HCT116 (cell line): ENCODE results near the gene ZFP92. TPM values are rescaled to one million over a fixed set of nuclear protein-coding genes. Genes with fewer than 3 reads are reported as not detected.

ENCODE experiments used
- ATAC-seq: fragments of 200-7000 bp; cut with Tn5 transposase; 2 replicates; pipeline ENCODE4 v1.9.1; 2020; ENCODE audit warnings: mild to moderate bottlenecking, moderate library complexity
- BruUV-seq: library from RNA; stranded (reverse); fragments of 400-500 nt; replicated peaks from 2 replicates; lab custom pipeline; 2021; lab: Mats Ljungman, UMichigan
- CTCF ChIA-PET: fragments of 300-600 bp; sonication (Branson Sonifier 250); formaldehyde crosslinking; loops from one replicate; lab custom pipeline; 2021; ENCODE audit warnings: antibody characterized with exemption; lab: Charles Lee
- POLR2A ChIA-PET: fragments of 300-600, 350-600 bp; sonication (Branson Sonifier 250); formaldehyde crosslinking; loops from one replicate; lab custom pipeline; 2021; ENCODE audit warnings: antibody characterized with exemption; lab: Charles Lee
- RAD21 ChIA-PET, 2 experiments: fragments of 300-600 bp; sonication (Branson Sonifier 250); formaldehyde crosslinking; loops; one replicate each; lab custom pipeline; 2023; ENCODE audit warnings: low total read pairs in 2 of 2; ENCODE audit not compliant: uncharacterized antibody in 2 of 2, unreplicated experiment in 2 of 2, low non-redundant PET in 1 of 2; lab: Charles Lee
- DNase-seq: peaks from one replicate; pipeline ENCODE4 v3.0.0-alpha.2; 2010; ENCODE audit warnings: low read depth, low spot score
- H2AFZ ChIP-seq: fragments of 200-600 bp; shearing (Covaris generic), sonication (generic); 2 replicates; pipeline ENCODE4 v1.6.1; 2017; ENCODE audit warnings: low read depth, mixed run types, mixed read lengths, antibody characterized with exemption, low read length; ENCODE audit not compliant: poor library complexity, severe bottlenecking
- H3K27ac ChIP-seq: 2 replicates; pipeline ENCODE4 v1.5.1; 2012; ENCODE audit warnings: low read depth, low read length
- H3K27me3 ChIP-seq: fragments of 200-600 bp; sonication (generic); 2 replicates; pipeline ENCODE4 v1.6.1; 2016; ENCODE audit warnings: mixed run types, low read length, mixed read lengths; ENCODE audit not compliant: insufficient read depth
- H3K36me3 ChIP-seq, 2 experiments: fragments of 200-500 bp in 1 of 2; fragments of 200-600 bp in 1 of 2; sonication (Bioruptor generic) in 1 of 2; sonication (generic) in 1 of 2; 2 replicates each; pipeline versions ENCODE4 v1.5.1 to v1.6.1; 2014 to 2016; ENCODE audit warnings: low read length in 2 of 2, inconsistent platforms in 1 of 2, mixed read lengths in 1 of 2, mixed run types in 1 of 2; ENCODE audit not compliant: insufficient read depth in 2 of 2, control insufficient read depth in 1 of 2
- H3K4me1 ChIP-seq, 2 experiments: fragments of 200-600 bp in 1 of 2; sonication (generic) in 1 of 2; 2 replicates each; pipeline versions ENCODE4 v1.5.1 to v1.6.1; 2012 to 2017; ENCODE audit warnings: low read length in 2 of 2, inconsistent platforms in 1 of 2, mild to moderate bottlenecking in 1 of 2, mixed read lengths in 1 of 2, mixed run types in 1 of 2, moderate library complexity in 1 of 2; ENCODE audit not compliant: insufficient read depth in 2 of 2, control insufficient read depth in 1 of 2
- H3K4me2 ChIP-seq: fragments of 200-600 bp; sonication (generic); 2 replicates; pipeline ENCODE4 v1.6.1; 2017; ENCODE audit warnings: mixed run types, low read length, mixed read lengths
- H3K4me3 ChIP-seq, 2 experiments: fragments of 200-600 bp in 1 of 2; sonication (generic) in 1 of 2; replicated peaks in 1 of 2; 2 replicates each; pipeline ENCODE4 v1.5.1; 2011 to 2016; ENCODE audit warnings: low read length in 2 of 2, control low read depth in 1 of 2, low read depth in 1 of 2, mild to moderate bottlenecking in 1 of 2, mixed read lengths in 1 of 2, mixed run types in 1 of 2
- H3K79me2 ChIP-seq: fragments of 200-600 bp; sonication (generic); 2 replicates; pipeline ENCODE4 v1.6.1; 2017; ENCODE audit warnings: mild to moderate bottlenecking, mixed run types, low read length, moderate library complexity, mixed read lengths; ENCODE audit not compliant: insufficient read depth
- H3K9ac ChIP-seq: fragments of 200-600 bp; sonication (generic); 2 replicates; pipeline ENCODE4 v1.6.1; 2016; ENCODE audit warnings: low read length, mixed read lengths
- H3K9me2 ChIP-seq: fragments of 200-600 bp; sonication (generic), shearing (Covaris generic); 2 replicates; pipeline ENCODE4 v1.6.1; 2017; ENCODE audit warnings: mixed run types, mild to moderate bottlenecking, moderate library complexity; ENCODE audit not compliant: insufficient read depth
- H3K9me3 ChIP-seq, 2 experiments: fragments of 200-500 bp in 1 of 2; fragments of 200-600 bp in 1 of 2; sonication (Bioruptor generic) in 1 of 2; sonication (generic) in 1 of 2; 2 replicates each; pipeline ENCODE4 v1.6.1; 2014 to 2017; ENCODE audit warnings: low read length in 2 of 2, mixed read lengths in 2 of 2, inconsistent platforms in 1 of 2, low read depth in 1 of 2, mild to moderate bottlenecking in 1 of 2, mixed run types in 1 of 2, moderate library complexity in 1 of 2; ENCODE audit not compliant: control insufficient read depth in 1 of 2, insufficient read depth in 1 of 2
- H4K20me1 ChIP-seq: fragments of 200-600 bp; sonication (generic), shearing (Covaris generic); 2 replicates; pipeline ENCODE4 v1.6.1; 2017; ENCODE audit warnings: mixed run types, mild to moderate bottlenecking, moderate library complexity; ENCODE audit not compliant: insufficient read depth
- CEBPB ChIP-seq: IDR thresholded peaks from 2 replicates; pipeline ENCODE4 v1.6.1; 2012; ENCODE audit warnings: low read depth
- CTCF ChIP-seq, 3 experiments: fragments of 200-600 bp in 1 of 3; sonication (generic) in 1 of 3; IDR thresholded peaks in 2 of 3; conservative IDR thresholded peaks in 1 of 3; 2 replicates each; pipeline ENCODE4 v1.5.1; 2012 to 2017; ENCODE audit warnings: low read depth in 2 of 3, low read length in 2 of 3, antibody characterized with exemption in 1 of 3, borderline replicate concordance in 1 of 3, control low read depth in 1 of 3, mild to moderate bottlenecking in 1 of 3, mixed read lengths in 1 of 3, mixed run types in 1 of 3, moderate library complexity in 1 of 3; ENCODE audit not compliant: insufficient read depth in 1 of 3
- EGR1 ChIP-seq: IDR thresholded peaks from 2 replicates; pipeline ENCODE4 v1.6.1; 2012; ENCODE audit warnings: low read depth
- ELF1 ChIP-seq: IDR thresholded peaks from 2 replicates; pipeline ENCODE4 v1.6.1; 2012; ENCODE audit warnings: low read depth, borderline replicate concordance
- FOSL1 ChIP-seq: IDR thresholded peaks from 2 replicates; pipeline ENCODE4 v1.6.1; 2012; ENCODE audit warnings: low read depth
- JUND ChIP-seq: IDR thresholded peaks from 2 replicates; pipeline ENCODE4 v1.6.1; 2012
- POLR2A ChIP-seq: IDR thresholded peaks from 2 replicates; pipeline ENCODE4 v1.7.0; 2011; ENCODE audit warnings: borderline replicate concordance; ENCODE audit not compliant: insufficient read depth, insufficient read length; ENCODE audit errors: extremely low read depth
- RAD21 ChIP-seq: IDR thresholded peaks from 2 replicates; pipeline ENCODE4 v1.6.1; 2012; ENCODE audit warnings: low read depth, mild to moderate bottlenecking
- SIN3A ChIP-seq: IDR thresholded peaks from 2 replicates; pipeline ENCODE4 v1.6.1; 2012; ENCODE audit warnings: low read depth
- SP1 ChIP-seq: IDR thresholded peaks from 2 replicates; pipeline ENCODE4 v1.6.1; 2012; ENCODE audit warnings: low read depth
- TCF7L2 ChIP-seq: IDR thresholded peaks from 2 replicates; pipeline ENCODE4 v1.7.0; 2011; ENCODE audit warnings: borderline replicate concordance, inconsistent platforms; ENCODE audit not compliant: insufficient read depth, insufficient read length; ENCODE audit errors: extremely low read depth
- ZBTB33 ChIP-seq: IDR thresholded peaks from 2 replicates; pipeline ENCODE4 v1.6.1; 2011; ENCODE audit warnings: mild to moderate bottlenecking, low read length, moderate library complexity; ENCODE audit not compliant: insufficient replicate concordance; ENCODE audit errors: extremely low read depth
- intact Hi-C: fragments of 100-400 bp; cut with micrococcal nuclease; formaldehyde crosslinking; loops from 2 replicates; pipeline ENCODE4 v1.10.0; 2022
- total RNA-seq: library from RNA; stranded (reverse); gene quantifications from one replicate; pipeline ENCODE4 v1.2.1, GENCODE V29; 2021; ENCODE audit not compliant: unreplicated experiment

ZFP92 gene
- total RNA-seq, 1 experiment from 2014 or later, result not detected

GRCh38 chrX:153387987-153388721 is 23.1 kb upstream of the ZFP92 start:
- no peak overlapping the region for H3K4me3 ChIP-seq
- H3K27me3 ChIP-seq, result no peaks in the 10 kb centered on the region
- RAD21 ChIA-PET, result no interaction called here
- H2AFZ ChIP-seq, result no peak overlapping the region
- no TSS peak for BruUV-seq
- ATAC-seq, result no peak
- H3K4me1 ChIP-seq, result no peaks in the 10 kb centered on the region
- POLR2A ChIA-PET, result no interaction called here
- no peaks in the 10 kb centered on the region for H4K20me1 ChIP-seq
- H3K79me2 ChIP-seq, result no peaks in the 10 kb centered on the region
- H3K9me3 ChIP-seq, result no peaks in the 10 kb centered on the region
- intact Hi-C loops, result no loop called here
- TF ChIP-seq JUND, result no peak
- no peak for TF ChIP-seq CEBPB
- no peak for TF ChIP-seq POLR2A
- no peak for TF ChIP-seq RAD21
- no peak for TF ChIP-seq EGR1
- no peak for TF ChIP-seq SIN3A
- no peak for TF ChIP-seq ELF1
- DNase-seq, result no peak
- H3K4me2 ChIP-seq, result no peak overlapping the region
- CTCF ChIA-PET, result no interaction called here
- no peaks in the 10 kb centered on the region for H3K9me2 ChIP-seq
- no peak overlapping the region for H3K27ac ChIP-seq
- H3K36me3 ChIP-seq, result no peaks in the 10 kb centered on the region
- no peak overlapping the region for H3K9ac ChIP-seq

- intact Hi-C loops, result no loop called here
- Histone ChIP-seq H3K4me3 (no peak overlapping the region), H3K9me3 (no peaks in the 10 kb centered on the region), H4K20me1 (no peaks in the 10 kb centered on the region), H3K27ac (no peak overlapping the region), H3K79me2 (no peaks in the 10 kb centered on the region), H3K36me3 (no peaks in the 10 kb centered on the region), H2AFZ (no peak overlapping the region), H3K4me1 (no peaks in the 10 kb centered on the region), H3K27me3 (no peaks in the 10 kb centered on the region), H3K9me2 (no peaks in the 10 kb centered on the region), H3K4me2 (no peak overlapping the region), H3K9ac (no peak overlapping the region)
- ATAC-seq (no peak), DNase-seq (no peak)
- RAD21 ChIA-PET, result no interaction called here
- POLR2A ChIA-PET, result no interaction called here
- no TSS peak for BruUV-seq
- CTCF ChIA-PET, result no interaction called here
- TF ChIP-seq POLR2A (no peak), ZBTB33 (no peak), JUND (no peak), TCF7L2 (no peak), CTCF (IDR thresholded peaks at IDR 0.05 in 2 of 3, conservative IDR thresholded peaks at IDR 0.05 in 1 of 3; ENCODE audit: borderline replicate concordance in 1 of 3, insufficient read depth in 1 of 3, low read depth in 2 of 3, low read length in 2 of 3) (no peak), SIN3A (no peak), CEBPB (no peak), ELF1 (no peak), FOSL1 (no peak), RAD21 (no peak), SP1 (no peak)
Measured at GRCh38 chrX:153388722-153389459, 22.4 kb upstream of the ZFP92 start.
